Measurements from ENCODE around the gene ZNF474. TPM values are rescaled to one million over a fixed set of nuclear protein-coding genes. Genes with fewer than 3 reads are reported as not detected.

The ZNF474 gene
- total RNA-seq, 1 experiment from 2014 or later: 0.36 TPM

DNA sequence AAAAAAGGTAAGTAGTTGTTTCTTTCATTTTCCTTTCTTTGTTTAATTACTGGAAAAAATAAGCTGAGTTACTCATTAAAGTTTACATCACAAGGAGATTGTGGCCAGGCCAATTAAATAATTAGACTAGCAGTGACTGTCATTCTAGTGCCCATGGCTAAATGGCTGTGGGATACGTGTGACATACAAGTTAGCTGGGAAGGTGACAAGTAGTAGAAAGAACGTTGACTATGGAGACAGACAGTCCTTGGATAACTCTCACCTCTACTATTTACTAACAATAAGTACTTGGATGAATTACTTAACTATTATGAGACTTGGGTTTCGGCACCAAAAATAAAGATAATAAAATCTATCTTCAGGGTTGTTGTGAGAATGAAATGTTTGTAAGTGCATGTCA is 44.3 kb upstream of the ZNF474 start:
- CTCF ChIA-PET: no interaction called here
- no TSS peak for BruUV-seq (replicated peaks)
- H3K9me2 ChIP-seq (replicated peaks; ENCODE audit: low read length): no peaks in the 10 kb centered on the region
- no peak for DNase-seq
- intact Hi-C loops (cut with micrococcal nuclease): no loop called here
- H3K27ac ChIP-seq (ENCODE audit: low read length): no peak overlapping the region
- no peaks in the 10 kb centered on the region for H3K4me1 ChIP-seq (ENCODE audit: insufficient read depth, low read length)
- TF ChIP-seq EZH2 (IDR thresholded peaks at IDR 0.05; ENCODE audit: low read length, unreplicated experiment): no peak
- TF ChIP-seq EZH2phosphoT487 (IDR thresholded peaks at IDR 0.05; ENCODE audit: borderline replicate concordance, low read length): no peak
- TF ChIP-seq, protein P1, sequence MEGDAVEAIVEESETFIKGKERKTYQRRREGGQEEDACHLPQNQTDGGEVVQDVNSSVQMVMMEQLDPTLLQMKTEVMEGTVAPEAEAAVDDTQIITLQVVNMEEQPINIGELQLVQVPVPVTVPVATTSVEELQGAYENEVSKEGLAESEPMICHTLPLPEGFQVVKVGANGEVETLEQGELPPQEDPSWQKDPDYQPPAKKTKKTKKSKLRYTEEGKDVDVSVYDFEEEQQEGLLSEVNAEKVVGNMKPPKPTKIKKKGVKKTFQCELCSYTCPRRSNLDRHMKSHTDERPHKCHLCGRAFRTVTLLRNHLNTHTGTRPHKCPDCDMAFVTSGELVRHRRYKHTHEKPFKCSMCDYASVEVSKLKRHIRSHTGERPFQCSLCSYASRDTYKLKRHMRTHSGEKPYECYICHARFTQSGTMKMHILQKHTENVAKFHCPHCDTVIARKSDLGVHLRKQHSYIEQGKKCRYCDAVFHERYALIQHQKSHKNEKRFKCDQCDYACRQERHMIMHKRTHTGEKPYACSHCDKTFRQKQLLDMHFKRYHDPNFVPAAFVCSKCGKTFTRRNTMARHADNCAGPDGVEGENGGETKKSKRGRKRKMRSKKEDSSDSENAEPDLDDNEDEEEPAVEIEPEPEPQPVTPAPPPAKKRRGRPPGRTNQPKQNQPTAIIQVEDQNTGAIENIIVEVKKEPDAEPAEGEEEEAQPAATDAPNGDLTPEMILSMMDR (conservative IDR thresholded peaks at IDR 0.05; ENCODE audit: low read depth, low read length): no peak
- H3K9me3 ChIP-seq (ENCODE audit: low read length): no peaks in the 10 kb centered on the region
- no peak overlapping the region for H2AFZ ChIP-seq (ENCODE audit: low read length)
- POLR2A ChIA-PET (ENCODE audit: unreplicated experiment): no interaction called here
- no peaks in the 10 kb centered on the region for H3K27me3 ChIP-seq (ENCODE audit: low read length)
- no peak for ATAC-seq
- H3F3A ChIP-seq (ENCODE audit: low read length, unreplicated experiment): no peaks in the 10 kb centered on the region
- no peaks in the 10 kb centered on the region for H3K79me2 ChIP-seq (ENCODE audit: low read length)
- no peak overlapping the region for H3K4me2 ChIP-seq (ENCODE audit: low read length)
- H3K9ac ChIP-seq (ENCODE audit: low read length): no peak overlapping the region
- H4K20me1 ChIP-seq (ENCODE audit: low read length): no peaks in the 10 kb centered on the region
- no peak overlapping the region for H3K4me3 ChIP-seq (ENCODE audit: low read length)
- H3K36me3 ChIP-seq (ENCODE audit: low read depth, low read length): no peaks in the 10 kb centered on the region

DNA sequence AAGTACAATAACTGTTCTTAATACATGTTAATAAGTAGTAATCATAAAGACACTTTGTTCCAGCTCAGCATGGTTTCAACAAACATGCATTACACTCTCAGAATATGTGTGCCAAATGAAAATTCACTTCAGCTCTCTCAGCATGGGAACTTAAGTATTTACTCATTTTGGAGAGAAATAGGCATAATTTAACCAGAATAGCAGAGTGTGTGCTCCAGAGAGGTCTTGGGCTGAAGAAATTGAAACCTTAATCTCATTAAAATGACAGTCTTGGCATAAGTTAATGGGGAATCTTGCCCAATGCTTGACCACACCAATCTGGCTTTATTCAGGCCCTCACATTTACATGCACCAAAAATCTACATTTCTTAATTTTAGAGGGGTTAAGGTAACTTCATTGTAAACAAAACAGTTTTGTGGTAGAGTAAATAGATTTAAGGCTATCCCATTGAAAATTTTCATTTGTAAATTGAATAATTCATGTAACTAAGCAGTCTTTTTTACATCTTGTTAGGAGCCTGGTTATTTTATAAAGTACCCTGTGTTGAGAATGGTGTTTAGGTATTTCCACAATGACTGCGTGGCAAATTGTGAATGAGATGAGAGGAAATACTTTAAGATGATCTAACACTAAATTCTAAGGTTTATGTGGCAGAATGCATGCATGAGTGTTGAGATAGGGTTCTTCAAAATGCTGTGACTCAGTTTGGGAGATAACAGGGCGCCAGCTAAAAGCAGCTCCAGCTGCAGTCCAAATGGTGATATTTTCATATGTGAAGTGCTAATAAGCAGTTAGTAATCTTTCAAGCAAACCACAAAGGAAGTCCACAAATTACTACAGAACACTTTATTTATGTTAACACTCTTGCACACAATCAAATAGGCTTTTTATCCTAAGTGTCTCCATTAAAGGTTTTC is 40.0 kb upstream of the ZNF474 start:
- TF ChIP-seq, protein P1 (conservative IDR thresholded peaks at IDR 0.05; ENCODE audit: low read depth, low read length): no peak
- no peak for TF ChIP-seq EZH2 (IDR thresholded peaks at IDR 0.05; ENCODE audit: low read length, unreplicated experiment)
- no peak overlapping the region for H3K4me2 ChIP-seq (ENCODE audit: low read length)

More for the DNA sequence above, 40.0 kb upstream of the ZNF474 start:
- H3K27ac ChIP-seq (ENCODE audit: low read length): no peak overlapping the region
- no peak for DNase-seq
- no peak overlapping the region for H3K9ac ChIP-seq (ENCODE audit: low read length)
- intact Hi-C loops (cut with micrococcal nuclease): no loop called here
- CTCF ChIA-PET: no interaction called here
- POLR2A ChIA-PET (ENCODE audit: unreplicated experiment): no interaction called here
- H2AFZ ChIP-seq (ENCODE audit: low read length): no peak overlapping the region
- H3K36me3 ChIP-seq (ENCODE audit: low read depth, low read length): no peaks in the 10 kb centered on the region
- no peaks in the 10 kb centered on the region for H3K27me3 ChIP-seq (ENCODE audit: low read length)
- H4K20me1 ChIP-seq (ENCODE audit: low read length): no peaks in the 10 kb centered on the region
- H3K9me2 ChIP-seq (replicated peaks; ENCODE audit: low read length): no peaks in the 10 kb centered on the region
- H3K9me3 ChIP-seq (ENCODE audit: low read length): no peaks in the 10 kb centered on the region
- no peaks in the 10 kb centered on the region for H3F3A ChIP-seq (ENCODE audit: low read length, unreplicated experiment)
- no peak overlapping the region for H3K4me3 ChIP-seq (ENCODE audit: low read length)
- H3K4me1 ChIP-seq (ENCODE audit: insufficient read depth, low read length): no peaks in the 10 kb centered on the region
- ATAC-seq: no peak
- no peaks in the 10 kb centered on the region for H3K79me2 ChIP-seq (ENCODE audit: low read length)
- BruUV-seq (replicated peaks): no TSS peak

All from PC-3 (cell line).